Naive B cell (primary cell): ENCODE data around the gene WNT9B. TPM values are rescaled to one million over a fixed set of nuclear protein-coding genes. Genes with fewer than 3 reads are reported as not detected.
A peak's percentile ranks its signal among the peaks of the same experiment; 100 is the strongest.
"Not testable (repeated sequence)": the region's sequence is repeated elsewhere in the genome, so short reads cannot be mapped to it uniquely, and the experiment has no call there.

Source experiments
- ATAC-seq, 2 donors: fragments of 150-1000 bp; cut with Tn5 transposase; 2 replicates each; pipeline ENCODE4 v1.10.0; 2021; ENCODE audit warnings: low read depth in 2 of 2, mild to moderate bottlenecking in 2 of 2, moderate library complexity in 2 of 2
- DNase-seq: peaks from one replicate; pipeline ENCODE4 v3.0.0; 2022
- H3K27ac Mint-ChIP-seq, 6 donors: one replicate each; pipeline ENCODE4 v1.8.0; 2020 to 2022; ENCODE audit warnings: mild to moderate bottlenecking in 6 of 6, mixed read lengths in 6 of 6, moderate library complexity in 5 of 6, inconsistent platforms in 2 of 6
- H3K27me3 Mint-ChIP-seq, 3 donors: one replicate each; pipeline ENCODE4 v1.8.0; 2021 to 2022; ENCODE audit warnings: mixed read lengths in 3 of 3, mild to moderate bottlenecking in 1 of 3
- H3K36me3 Mint-ChIP-seq, 2 donors: one replicate each; pipeline ENCODE4 v1.8.0; 2020 to 2022; ENCODE audit warnings: mixed read lengths in 2 of 2, inconsistent platforms in 1 of 2, mild to moderate bottlenecking in 1 of 2
- H3K4me1 Mint-ChIP-seq, 3 donors: one replicate each; pipeline ENCODE4 v1.8.0; 2020 to 2022; ENCODE audit warnings: mixed read lengths in 3 of 3, inconsistent platforms in 1 of 3, mild to moderate bottlenecking in 1 of 3, moderate library complexity in 1 of 3
- H3K4me3 Mint-ChIP-seq, 8 donors: one replicate each; pipeline ENCODE4 v1.8.0; 2020 to 2022; ENCODE audit warnings: mild to moderate bottlenecking in 8 of 8, mixed read lengths in 8 of 8, moderate library complexity in 8 of 8, inconsistent platforms in 2 of 8
- H3K9me3 Mint-ChIP-seq, 7 donors: one replicate each; pipeline ENCODE4 v1.8.0; 2020 to 2022; ENCODE audit warnings: mixed read lengths in 7 of 7, mild to moderate bottlenecking in 5 of 7, inconsistent platforms in 2 of 7, moderate library complexity in 1 of 7
- polyA plus RNA-seq, 6 donors: library from polyadenylated mRNA; unstranded; fragments of 300-500 nt; fragmentation: Illumina TruSeq; gene quantifications; one replicate each; pipeline ENCODE4 v1.2.3, GENCODE V29; 2021; ENCODE audit warnings: low read depth in 6 of 6

Gene WNT9B
- polyA plus RNA-seq, 6 donors from 2014 or later = not detected

- peaks cover 0 to 16% (median 11%) of the 10 kb centered on the region in 3 donors for H3K27me3 Mint-ChIP-seq
- peaks cover under 1 to 4% (median 2%) of the 10 kb centered on the region in 3 donors for H3K4me1 Mint-ChIP-seq
- no peak overlapping the region for H3K27ac Mint-ChIP-seq
- no peak for DNase-seq
- no peak overlapping the region for H3K4me3 Mint-ChIP-seq
- peaks cover 0 to 8% of the 10 kb centered on the region in 2 donors for H3K36me3 Mint-ChIP-seq
- ATAC-seq = no peak
- peaks cover 0 to 5% (median 0%) of the 10 kb centered on the region in 7 donors for H3K9me3 Mint-ChIP-seq
Observed at GRCh38 chr17:46917516-46917915, 66.1 kb downstream of the WNT9B start.

DNA sequence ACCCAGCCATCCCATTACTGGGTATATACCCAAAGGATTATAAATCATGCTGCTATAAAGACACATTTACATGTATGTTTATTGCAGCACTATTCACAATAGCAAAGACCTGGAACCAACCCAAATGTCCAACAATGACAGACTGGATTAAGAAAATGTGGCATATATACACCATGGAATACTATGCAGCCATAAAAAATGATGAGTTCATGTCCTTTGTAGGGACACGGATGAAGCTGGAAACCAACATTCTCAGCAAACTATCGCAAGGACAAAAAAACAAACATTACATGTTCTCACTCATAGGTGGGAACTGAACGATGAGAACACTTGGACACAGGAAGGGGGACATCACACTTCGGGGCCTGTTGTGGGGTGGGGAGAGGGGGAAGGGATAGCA is 70.6 kb downstream of the WNT9B start:
- H3K27me3 Mint-ChIP-seq, ATAC-seq, H3K36me3 Mint-ChIP-seq, H3K9me3 Mint-ChIP-seq, DNase-seq: not testable (repeated sequence)
- peak overlapping the region; percentile 44 to 97 (median 74) for H3K4me3 Mint-ChIP-seq
- H3K4me1 Mint-ChIP-seq = peaks cover 36 to 43% (median 39%) of the 10 kb centered on the region in 3 donors
- H3K27ac Mint-ChIP-seq = peak overlapping the region in 3 of 6 donors; percentile 56 to 99 (median 89)

GRCh38 chr17:46922487-46922803 is 71.1 kb downstream of the WNT9B start:
- DNase-seq = no peak
- peak; percentile 1 for ATAC-seq
- Mint-ChIP-seq H3K36me3 (no peaks in the 10 kb centered on the region), H3K27me3 (peaks cover 0 to 5% (median 0%) of the 10 kb centered on the region in 3 donors), H3K4me1 (peaks cover 39 to 48% (median 40%) of the 10 kb centered on the region in 3 donors), H3K4me3 (peak overlapping the region; percentile 84 to 99 (median 95)), H3K9me3 (no peaks in the 10 kb centered on the region), H3K27ac (peak overlapping the region; percentile 98 to 100 (median 100))

- H3K27ac Mint-ChIP-seq = peak within 1 kb of the TSS; percentile 98 to 100 (median 100)
- no peaks in the 10 kb centered on the region for H3K9me3 Mint-ChIP-seq
- H3K27me3 Mint-ChIP-seq = peaks cover 0 to 5% (median 0%) of the 10 kb centered on the region in 3 donors
- H3K36me3 Mint-ChIP-seq = no peaks in the 10 kb centered on the region
- H3K4me1 Mint-ChIP-seq = peaks cover 44 to 54% (median 45%) of the 10 kb centered on the region in 3 donors
- peak within 1 kb of the TSS; percentile 84 to 99 (median 95) for H3K4me3 Mint-ChIP-seq
- DNase-seq (peak; percentile 94), ATAC-seq (peak; percentile 92 to 94)
Observed at GRCh38 chr17:46922804-46923635, 71.6 kb downstream of the WNT9B start, which contains the start of gene GOSR2. Gene GOSR2 (plus strand): TSS chr17:46923160. CDS start chr17:46923193, 33 bp downstream.

GRCh38 chr17:46925185-46925868 is 73.9 kb downstream of the WNT9B start:
- Mint-ChIP-seq H3K4me3 (peak overlapping the region in 3 of 8 donors; percentile 42 to 92 (median 73)), H3K27me3 (no peaks in the 10 kb centered on the region), H3K27ac (peak overlapping the region in 1 of 6 donors; percentile 63), H3K4me1 (peaks cover 50 to 63% (median 55%) of the 10 kb centered on the region in 3 donors), H3K36me3 (no peaks in the 10 kb centered on the region), H3K9me3 (no peaks in the 10 kb centered on the region)
- no peak for ATAC-seq
- no peak for DNase-seq

DNA sequence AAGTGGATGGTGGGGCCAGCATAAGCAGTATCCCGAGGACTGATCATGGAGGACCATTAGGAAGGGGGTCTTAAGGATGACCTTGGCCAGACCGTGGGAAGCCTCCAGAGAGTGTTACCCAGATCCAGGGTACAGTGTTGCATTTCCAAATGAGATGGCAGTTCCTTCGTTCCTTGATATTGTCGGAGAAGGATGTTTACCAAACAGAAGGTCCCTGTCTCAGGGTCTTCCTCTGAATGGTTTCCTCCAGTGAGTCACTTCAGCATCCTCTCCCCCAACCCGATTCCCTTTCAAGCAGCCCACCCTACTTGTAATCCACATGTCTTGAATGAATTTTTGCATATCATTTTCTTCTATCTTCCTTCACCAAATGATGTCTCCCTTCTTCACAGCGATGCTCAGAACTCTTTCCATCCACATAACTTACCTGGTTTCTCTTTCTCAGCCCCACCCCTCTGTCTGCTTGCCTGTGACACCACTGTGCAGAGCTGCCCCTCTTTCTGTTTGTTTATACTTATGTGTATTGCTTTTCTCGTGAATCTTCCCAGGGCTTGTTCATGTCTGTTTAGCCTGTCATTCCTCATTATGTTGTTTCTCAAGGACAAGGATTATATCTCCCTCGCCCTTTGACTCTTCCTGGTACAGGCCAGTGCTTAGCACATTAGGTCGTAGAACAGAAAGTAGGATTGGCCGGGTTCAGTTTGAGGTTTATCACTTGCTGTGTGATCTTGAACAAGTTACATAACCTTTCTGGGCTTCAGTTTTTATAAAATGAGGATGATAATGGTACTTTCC is 77.3 kb downstream of the WNT9B start:
- no peak overlapping the region for H3K4me3 Mint-ChIP-seq
- ATAC-seq (no peak), DNase-seq (no peak)
- peaks cover 0 to 14% of the 10 kb centered on the region in 2 donors for H3K36me3 Mint-ChIP-seq
- H3K27ac Mint-ChIP-seq = no peak overlapping the region
- no peaks in the 10 kb centered on the region for H3K27me3 Mint-ChIP-seq
- peaks cover 37 to 47% (median 44%) of the 10 kb centered on the region in 3 donors for H3K4me1 Mint-ChIP-seq
- H3K9me3 Mint-ChIP-seq = no peaks in the 10 kb centered on the region

- H3K36me3 Mint-ChIP-seq = peaks cover 4 to 15% of the 10 kb centered on the region in 2 donors
Observed at GRCh38 chr17:46929413-46929812, 78.0 kb downstream of the WNT9B start.

GRCh38 chr17:46930051-46930450 is 78.7 kb downstream of the WNT9B start:
- Mint-ChIP-seq H3K27me3 (no peaks in the 10 kb centered on the region), H3K9me3 (no peaks in the 10 kb centered on the region), H3K27ac (no peak overlapping the region), H3K36me3 (peaks cover 6 to 15% of the 10 kb centered on the region in 2 donors), H3K4me3 (no peak overlapping the region), H3K4me1 (peaks cover 27 to 36% (median 36%) of the 10 kb centered on the region in 3 donors)
- DNase-seq (no peak), ATAC-seq (no peak)

More at GRCh38 chr17:46929413-46929812, 78.0 kb downstream of the WNT9B start:
- H3K27me3 Mint-ChIP-seq = no peaks in the 10 kb centered on the region
- no peaks in the 10 kb centered on the region for H3K9me3 Mint-ChIP-seq
- DNase-seq = no peak
- peaks cover 31 to 40% (median 40%) of the 10 kb centered on the region in 3 donors for H3K4me1 Mint-ChIP-seq
- H3K4me3 Mint-ChIP-seq = no peak overlapping the region
- no peak for ATAC-seq
- peak overlapping the region in 1 of 6 donors; percentile 55 for H3K27ac Mint-ChIP-seq

DNA sequence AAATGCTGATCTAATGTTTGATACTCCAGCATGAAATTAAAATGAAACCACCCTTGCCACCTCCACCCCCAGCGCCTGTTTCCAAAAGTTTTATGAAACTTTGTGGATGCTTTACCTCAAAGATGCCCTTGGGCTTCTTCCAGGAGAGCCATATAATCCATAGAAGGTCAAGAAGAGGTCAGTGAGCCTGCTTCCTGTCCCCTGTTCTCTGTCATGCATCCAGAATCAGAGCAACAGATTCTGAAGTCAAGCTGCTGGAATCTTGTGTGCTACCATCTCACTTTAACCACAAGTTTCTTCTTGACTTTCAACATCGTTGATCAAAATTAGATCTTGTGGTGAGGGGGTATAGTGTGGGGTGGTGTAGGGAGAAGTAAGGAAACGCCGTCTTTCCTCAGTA is 80.2 kb downstream of the WNT9B start:
- DNase-seq (no peak), ATAC-seq (no peak)
- peaks cover 14 to 23% (median 23%) of the 10 kb centered on the region in 3 donors for H3K4me1 Mint-ChIP-seq
- H3K9me3 Mint-ChIP-seq = no peaks in the 10 kb centered on the region
- no peak overlapping the region for H3K4me3 Mint-ChIP-seq
- peak overlapping the region in 1 of 6 donors; percentile 21 for H3K27ac Mint-ChIP-seq
- no peaks in the 10 kb centered on the region for H3K27me3 Mint-ChIP-seq
- peaks cover 6 to 15% of the 10 kb centered on the region in 2 donors for H3K36me3 Mint-ChIP-seq

DNA sequence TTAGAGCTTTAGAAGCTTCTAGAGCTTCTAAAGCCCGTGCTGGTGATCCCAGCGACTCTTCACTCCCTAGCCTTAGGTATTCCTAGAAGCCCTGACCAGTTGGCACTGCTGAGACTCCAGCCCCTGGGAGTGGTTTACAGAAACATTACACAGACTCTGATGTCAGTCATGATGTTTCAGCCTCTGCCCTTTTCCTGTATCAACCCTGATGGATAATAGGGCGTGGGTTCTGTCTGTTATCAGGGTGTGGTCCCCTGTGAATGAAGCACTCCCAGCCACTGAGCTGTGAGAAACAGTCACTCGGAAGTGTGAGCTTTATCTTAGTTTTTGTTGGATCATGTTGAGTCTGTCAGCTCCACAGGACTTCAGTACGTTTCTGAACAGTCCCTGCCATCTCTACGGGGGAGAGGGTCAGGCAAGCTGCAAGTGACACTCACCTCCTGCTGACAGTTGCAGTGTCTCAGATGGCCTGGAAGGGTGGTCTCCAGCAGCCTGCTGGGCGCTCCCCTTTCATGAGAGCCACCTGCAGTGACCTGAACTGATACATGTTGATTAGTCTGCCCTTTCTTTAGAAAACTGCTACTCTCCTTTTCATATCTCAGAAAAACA is 84.4 kb downstream of the WNT9B start:
- Mint-ChIP-seq H3K4me1 (peaks cover 0 to under 1% (median under 1%) of the 10 kb centered on the region in 3 donors), H3K9me3 (no peaks in the 10 kb centered on the region), H3K27ac (no peak overlapping the region), H3K36me3 (peaks cover 15 to 20% of the 10 kb centered on the region in 2 donors), H3K27me3 (no peaks in the 10 kb centered on the region), H3K4me3 (no peak overlapping the region)
- DNase-seq (no peak), ATAC-seq (no peak)
